Aorta (tissue), 5 donors: ENCODE data around the gene PLD1. TPM values are rescaled to one million over a fixed set of nuclear protein-coding genes. Genes with fewer than 3 reads are reported as not detected.
A peak's percentile ranks its signal among the peaks of the same experiment; 100 is the strongest.

ENCODE experiments used
- ATAC-seq: fragments of 200-7000 bp; cut with Tn5 transposase; one replicate; pipeline ENCODE4 v1.9.1; 2022; ENCODE audit warnings: moderate library complexity; ENCODE audit not compliant: low FRiP score
- DNase-seq, 2 donors: peaks; one replicate each; pipeline ENCODE4 v3.0.0-alpha.2; 2020
- H3K27ac ChIP-seq, 2 donors: one replicate each; pipeline ENCODE4 v1.5.1; 2013; ENCODE audit warnings: low read length in 2 of 2, mild to moderate bottlenecking in 2 of 2, moderate library complexity in 2 of 2, control low read depth in 1 of 2, inconsistent platforms in 1 of 2, low read depth in 1 of 2
- H3K27me3 ChIP-seq, 2 donors: one replicate each; pipeline ENCODE4 v1.6.1; 2013; ENCODE audit warnings: control low read depth in 1 of 2, low read length in 1 of 2, mild to moderate bottlenecking in 1 of 2, moderate library complexity in 1 of 2; ENCODE audit not compliant: insufficient read depth in 2 of 2, control insufficient read depth in 1 of 2
- H3K36me3 ChIP-seq, 2 donors: one replicate each; pipeline ENCODE4 v1.6.1; 2013; ENCODE audit warnings: control low read depth in 1 of 2, low read length in 1 of 2, mild to moderate bottlenecking in 1 of 2; ENCODE audit not compliant: insufficient read depth in 2 of 2, control insufficient read depth in 1 of 2
- H3K4me1 ChIP-seq, 2 donors: one replicate each; pipeline ENCODE4 v1.6.1; 2013; ENCODE audit warnings: low read length in 2 of 2, control low read depth in 1 of 2, mild to moderate bottlenecking in 1 of 2, moderate library complexity in 1 of 2; ENCODE audit not compliant: insufficient read depth in 2 of 2, control insufficient read depth in 1 of 2
- H3K4me3 ChIP-seq, 2 donors: one replicate each; pipeline ENCODE4 v1.5.1; 2013; ENCODE audit warnings: low read length in 2 of 2, control low read depth in 1 of 2, mild to moderate bottlenecking in 1 of 2
- H3K9me3 ChIP-seq: one replicate; pipeline ENCODE4 v1.6.1; 2013; ENCODE audit warnings: mild to moderate bottlenecking, low read length; ENCODE audit not compliant: control insufficient read depth
- WGBS, 2 donors: extraction: QIAGEN DNeasy Blood & Tissue Kit; methylation state at CpG; one replicate each; pipeline ENCODE4 v1.1.7; 2013; 5-methylcytosine and 5-hydroxymethylcytosine counted together
- intact Hi-C, 2 donors: fragments of 100-400 bp; cut with DNase I; formaldehyde crosslinking; loops; one replicate each; pipeline versions ENCODE4 v1.14.2 to v1.15.0; 2022
- polyA plus RNA-seq, 2 donors: library from polyadenylated mRNA; stranded (reverse); fragments of 200-250 nt; gene quantifications; one replicate each; pipeline ENCODE4 v1.2.3, GENCODE V29; 2013
- total RNA-seq, 2 donors: library from RNA; stranded (reverse); fragmentation: NEBNext Ultra II Directional; extraction: Animal tissue kit (Norgen Biotek cat#: 25700); gene quantifications; one replicate each; pipeline ENCODE4 v1.2.1, GENCODE V29; 2021
- donor health status: healthy with polysubstance abuse.
- donor health status: Bipolar disorder and iron deficiency.
- donor health status: DM: no; HTN: no; CAD: no.
- donor health status: DM: no; HTN: no; CAD: no.
- donor health status: DM: yes; HTN: yes; CAD: no.

PLD1 gene
- total and polyA plus RNA-seq, 4 donors: 19.1 to 41.3 (median 25.6) TPM

- Histone ChIP-seq H3K4me1 (peaks cover 0 to 6% of the 10 kb centered on the region in 2 donors), H3K36me3 (no peaks in the 10 kb centered on the region), H3K9me3 (no peaks in the 10 kb centered on the region), H3K27me3 (no peaks in the 10 kb centered on the region), H3K27ac (no peak overlapping the region), H3K4me3 (no peak overlapping the region)
- ATAC-seq (no peak), DNase-seq (no peak)
- WGBS, 2 donors: 61 to 63% methylated on average over 3 of the region's 3 CpGs
- intact Hi-C loops: no loop called here
Measured at GRCh38 chr3:171797873-171798272, 12.4 kb downstream of the PLD1 start.

GRCh38 chr3:171797265-171797679 is 13.0 kb downstream of the PLD1 start:
- intact Hi-C loops: no loop called here
- 8 to 26% methylated on average over 1 of the region's 1 CpG for WGBS, 2 donors
- no peak for ATAC-seq

GRCh38 chr3:171796625-171797264 is 13.5 kb downstream of the PLD1 start:
- intact Hi-C loops: no loop called here
- 95 to 96% methylated on average over 4 of the region's 4 CpGs for WGBS, 2 donors
- Histone ChIP-seq H3K27me3 (no peaks in the 10 kb centered on the region), H3K4me1 (peaks cover 0 to 2% of the 10 kb centered on the region in 2 donors), H3K4me3 (no peak overlapping the region), H3K36me3 (no peaks in the 10 kb centered on the region), H3K27ac (no peak overlapping the region), H3K9me3 (no peaks in the 10 kb centered on the region)
- ATAC-seq: no peak
- no peak for DNase-seq

More at GRCh38 chr3:171797265-171797679, 13.0 kb downstream of the PLD1 start:
- DNase-seq: no peak
- no peak overlapping the region for H3K4me3 ChIP-seq
- no peak overlapping the region for H3K27ac ChIP-seq
- no peaks in the 10 kb centered on the region for H3K27me3 ChIP-seq
- no peaks in the 10 kb centered on the region for H3K9me3 ChIP-seq
- peaks cover 0 to 3% of the 10 kb centered on the region in 2 donors for H3K4me1 ChIP-seq
- no peaks in the 10 kb centered on the region for H3K36me3 ChIP-seq

- ATAC-seq (no peak), DNase-seq (no peak)
- H3K4me3 ChIP-seq: no peak overlapping the region
- H3K9me3 ChIP-seq: no peaks in the 10 kb centered on the region
- 85 to 87% methylated on average over 2 of the region's 2 CpGs for WGBS, 2 donors
- no peak overlapping the region for H3K27ac ChIP-seq
- peaks cover 0 to 1% of the 10 kb centered on the region in 2 donors for H3K36me3 ChIP-seq
- H3K27me3 ChIP-seq: no peaks in the 10 kb centered on the region
- peaks cover 0 to 2% of the 10 kb centered on the region in 2 donors for H3K4me1 ChIP-seq
- intact Hi-C loops: no loop called here
Measured at GRCh38 chr3:171792531-171792930, 17.8 kb downstream of the PLD1 start.

- ATAC-seq (peak; percentile 54), DNase-seq (no peak)
- Histone ChIP-seq H3K4me1 (peaks cover 0 to 2% of the 10 kb centered on the region in 2 donors), H3K9me3 (no peaks in the 10 kb centered on the region), H3K27ac (no peak overlapping the region), H3K36me3 (peaks cover 0 to 1% of the 10 kb centered on the region in 2 donors), H3K27me3 (no peaks in the 10 kb centered on the region), H3K4me3 (no peak overlapping the region)
- intact Hi-C loops: no loop called here
- 63 to 85% methylated on average over 5 of the region's 5 CpGs for WGBS, 2 donors
Measured at GRCh38 chr3:171791692-171792076, 18.6 kb downstream of the PLD1 start.

GRCh38 chr3:171790898-171791691 is 19.2 kb downstream of the PLD1 start:
- Histone ChIP-seq H3K27ac (no peak overlapping the region), H3K36me3 (peaks cover 0 to 1% of the 10 kb centered on the region in 2 donors), H3K4me3 (no peak overlapping the region), H3K9me3 (no peaks in the 10 kb centered on the region), H3K4me1 (peaks cover 0 to 2% of the 10 kb centered on the region in 2 donors), H3K27me3 (no peaks in the 10 kb centered on the region)
- intact Hi-C loops: no loop called here
- ATAC-seq (no peak), DNase-seq (no peak)
- 56 to 66% methylated on average over 5 of the region's 5 CpGs for WGBS, 2 donors

- intact Hi-C loops: no loop called here
- H3K27me3 ChIP-seq: no peaks in the 10 kb centered on the region
- H3K4me3 ChIP-seq: no peak overlapping the region
- 92 to 93% methylated on average over 2 of the region's 2 CpGs for WGBS, 2 donors
- H3K36me3 ChIP-seq: peaks cover 0 to 1% of the 10 kb centered on the region in 2 donors
- H3K9me3 ChIP-seq: no peaks in the 10 kb centered on the region
- DNase-seq (no peak), ATAC-seq (no peak)
- H3K27ac ChIP-seq: no peak overlapping the region
- peaks cover 0 to 2% of the 10 kb centered on the region in 2 donors for H3K4me1 ChIP-seq
Measured at GRCh38 chr3:171790574-171790897, 19.7 kb downstream of the PLD1 start.

- ATAC-seq: no peak
- DNase-seq: no peak
- no peak overlapping the region for H3K27ac ChIP-seq
- no peaks in the 10 kb centered on the region for H3K9me3 ChIP-seq
- peaks cover 0 to 2% of the 10 kb centered on the region in 2 donors for H3K4me1 ChIP-seq
- H3K36me3 ChIP-seq: peaks cover 0 to 1% of the 10 kb centered on the region in 2 donors
- intact Hi-C loops: no loop called here
- 81 to 92% methylated on average over 4 of the region's 4 CpGs for WGBS, 2 donors
- no peak overlapping the region for H3K4me3 ChIP-seq
- no peaks in the 10 kb centered on the region for H3K27me3 ChIP-seq
Measured at GRCh38 chr3:171789759-171790505, 20.4 kb downstream of the PLD1 start.
